GM21423 (cell line): Measurements from ENCODE around the gene RTN4RL1.
"Not testable (repeated sequence)": the region's sequence is repeated elsewhere in the genome, so short reads cannot be mapped to it uniquely, and the experiment has no call there.

Source experiments
- ATAC-seq: cut with Tn5 transposase; IDR thresholded peaks from one replicate; pipeline ENCODE4 v1.9.1; 2021; ENCODE audit warnings: mild to moderate bottlenecking, moderate library complexity; ENCODE audit not compliant: unreplicated experiment

RTN4RL1 gene

GRCh38 chr17:1899403-1900000 lies 125.6 kb downstream of the RTN4RL1 start:
- ATAC-seq, result no peak

DNA sequence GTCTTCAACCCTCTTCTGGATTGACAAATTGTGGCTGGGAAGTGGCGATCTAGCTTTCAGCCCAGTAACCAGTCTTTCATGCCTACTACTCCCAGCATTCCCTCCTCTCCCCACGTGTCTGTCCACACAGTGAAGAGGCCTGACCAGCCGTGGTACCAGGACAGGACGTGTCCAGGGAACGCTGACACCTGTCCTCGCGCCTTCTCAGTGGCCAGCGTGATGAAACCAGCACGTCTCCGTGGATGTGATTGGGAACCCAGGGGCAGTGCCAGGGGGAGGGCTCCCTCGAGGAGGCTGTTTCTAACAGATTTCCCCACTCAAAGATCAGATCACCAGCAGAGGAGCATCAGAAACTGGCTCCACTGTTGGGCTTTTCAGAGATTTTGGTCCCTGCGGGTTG lies 126.3 kb downstream of the RTN4RL1 start:
- no peak for ATAC-seq

GRCh38 chr17:1898332-1898731 lies 126.8 kb downstream of the RTN4RL1 start:
- ATAC-seq, result no peak

DNA sequence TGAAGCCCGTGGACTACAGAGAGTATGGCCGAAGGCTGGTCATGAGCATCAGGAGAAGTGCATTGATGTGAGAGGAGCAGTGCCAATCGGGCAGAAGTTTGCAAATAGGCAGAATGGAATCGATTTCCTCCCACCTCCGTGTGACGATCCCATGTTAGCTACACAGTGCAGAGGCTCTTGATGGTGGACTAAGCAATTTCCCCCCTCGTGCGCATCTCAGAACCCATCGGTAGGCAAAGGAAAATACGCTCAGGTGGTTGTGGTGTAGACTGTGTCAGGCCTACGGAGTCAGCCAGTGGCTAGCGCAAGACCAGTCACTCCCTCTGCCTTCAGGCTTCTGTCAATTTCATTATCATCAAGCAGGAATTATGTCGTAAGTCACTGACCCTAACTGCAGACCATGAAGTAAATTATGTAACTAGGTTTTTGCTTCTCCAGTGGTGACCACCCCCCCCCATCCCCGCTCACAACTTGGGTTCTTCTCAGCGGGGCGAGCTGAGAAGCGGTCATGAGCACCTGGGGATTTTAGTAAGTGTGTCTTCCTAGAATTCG lies 128.0 kb downstream of the RTN4RL1 start:
- no peak for ATAC-seq

DNA sequence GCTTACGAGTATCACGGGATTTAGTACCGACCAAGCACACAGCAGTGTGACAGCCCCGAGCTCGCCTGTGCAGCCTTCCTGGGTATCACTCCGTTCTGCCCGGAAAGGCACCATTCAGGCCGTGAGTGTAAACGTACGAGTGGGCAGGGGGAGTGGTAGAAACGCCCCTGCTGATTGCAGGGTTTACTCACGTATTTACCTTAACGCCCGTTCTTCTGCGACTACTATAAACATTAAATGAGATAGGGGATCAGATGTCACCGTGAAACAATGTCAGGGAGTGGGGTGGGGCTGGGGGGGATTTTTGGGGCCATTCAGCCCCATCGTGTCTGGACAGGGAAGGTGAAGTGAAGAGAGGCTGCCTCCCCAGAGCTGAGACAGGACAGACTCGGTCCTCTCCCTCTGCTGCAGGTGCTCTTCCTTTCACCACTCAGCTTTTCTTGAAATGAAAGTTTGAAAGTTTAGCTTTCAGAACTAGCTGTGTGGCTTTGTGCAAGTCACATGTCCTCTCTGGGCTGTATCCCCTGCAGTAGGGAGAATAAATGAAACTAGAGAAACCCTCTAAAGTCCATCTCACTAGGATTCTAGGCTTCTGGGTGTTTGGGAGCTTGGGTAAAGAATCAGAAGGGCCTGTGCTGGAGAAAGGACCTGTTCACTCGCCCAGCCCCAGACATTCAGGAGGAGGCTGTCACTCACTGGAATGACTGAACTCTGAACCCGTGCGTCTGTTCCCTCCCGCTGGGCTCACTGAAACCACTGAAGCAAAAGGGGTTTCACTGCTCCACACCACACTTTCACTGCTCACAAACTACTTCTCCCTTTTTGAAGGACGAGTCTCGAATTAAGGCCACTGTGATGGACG lies 128.7 kb downstream of the RTN4RL1 start:
- ATAC-seq, result no peak

DNA sequence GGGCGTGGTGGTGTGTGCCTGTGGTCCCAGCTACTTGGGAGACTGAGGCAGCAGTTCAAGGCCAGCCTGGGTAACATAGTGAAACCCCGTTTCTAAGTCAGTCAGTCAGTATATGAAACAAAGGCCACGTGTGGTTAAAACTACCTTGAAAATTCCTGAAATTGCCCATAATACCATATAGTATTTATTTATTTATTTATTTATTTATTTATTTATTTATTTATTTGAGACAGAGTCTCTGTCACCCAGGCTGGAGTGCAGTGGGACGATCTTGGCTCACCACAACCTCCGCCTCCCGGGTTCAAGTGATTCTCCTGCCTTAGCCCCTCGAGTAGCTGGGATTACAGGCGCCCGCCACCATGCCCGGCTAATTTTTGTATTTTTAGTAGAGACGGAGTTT lies 129.7 kb downstream of the RTN4RL1 start:
- not testable (repeated sequence) for ATAC-seq

GRCh38 chr17:1894753-1895339 lies 130.3 kb downstream of the RTN4RL1 start:
- no peak for ATAC-seq

DNA sequence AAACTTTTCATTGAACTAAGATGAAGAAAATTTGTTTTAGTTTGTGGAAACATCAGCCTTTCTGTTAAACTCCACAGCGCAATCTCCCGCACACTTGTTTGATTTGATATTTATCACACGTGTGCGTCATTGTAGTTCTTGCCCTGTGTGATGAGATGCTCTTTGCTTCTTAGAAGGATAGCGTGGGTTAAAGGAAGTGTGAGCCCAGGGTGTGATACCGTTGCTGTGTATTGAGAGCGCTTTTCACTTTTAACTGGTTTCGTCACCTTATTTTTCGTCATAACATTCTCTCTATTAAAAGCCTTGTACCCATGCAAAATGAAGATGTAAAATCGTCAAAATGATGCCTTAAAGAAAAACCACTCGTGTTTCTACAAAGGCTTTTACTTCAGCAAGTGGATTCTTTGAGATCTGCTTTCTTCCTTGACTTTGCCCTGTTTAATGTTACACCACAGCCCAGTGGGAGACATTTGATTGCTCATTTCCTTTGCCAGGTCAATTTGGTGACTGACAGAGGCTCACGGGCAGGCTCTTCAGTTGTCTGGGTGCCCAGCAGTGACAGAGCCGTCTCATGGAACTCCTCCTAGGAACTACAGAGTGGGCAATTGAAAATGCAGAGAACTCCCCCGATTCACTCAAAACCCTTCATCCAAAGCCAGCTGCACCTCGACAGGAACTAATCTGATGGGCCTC lies 134.2 kb downstream of the RTN4RL1 start:
- no peak for ATAC-seq

DNA sequence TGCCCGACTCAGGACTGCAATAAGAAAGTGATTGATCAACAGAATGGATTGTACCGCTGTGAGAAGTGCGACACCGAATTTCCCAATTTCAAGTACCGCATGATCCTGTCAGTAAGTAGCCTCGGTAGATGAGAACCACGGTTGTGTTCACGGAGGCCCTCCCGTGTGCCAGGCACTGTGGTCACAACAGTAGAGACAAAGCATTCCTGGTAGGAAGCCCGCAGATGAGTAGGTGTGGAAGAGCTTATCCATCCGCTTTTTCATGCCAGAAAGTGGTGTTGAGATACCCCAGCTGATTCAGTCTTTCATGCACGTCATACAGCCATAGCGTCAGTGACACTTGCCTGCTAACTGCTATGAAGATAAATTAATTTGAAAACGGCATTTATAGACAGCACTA lies 136.4 kb downstream of the RTN4RL1 start:
- ATAC-seq, result no peak
